Measurements from ENCODE around the gene CHMP5. TPM values are rescaled to one million over a fixed set of nuclear protein-coding genes. Genes with fewer than 3 reads are reported as not detected.

CHMP5 gene
- polyA plus RNA-seq, 1 of the 3 experiments (the other 2 are of a cell fraction), result 88.3 TPM

DNA sequence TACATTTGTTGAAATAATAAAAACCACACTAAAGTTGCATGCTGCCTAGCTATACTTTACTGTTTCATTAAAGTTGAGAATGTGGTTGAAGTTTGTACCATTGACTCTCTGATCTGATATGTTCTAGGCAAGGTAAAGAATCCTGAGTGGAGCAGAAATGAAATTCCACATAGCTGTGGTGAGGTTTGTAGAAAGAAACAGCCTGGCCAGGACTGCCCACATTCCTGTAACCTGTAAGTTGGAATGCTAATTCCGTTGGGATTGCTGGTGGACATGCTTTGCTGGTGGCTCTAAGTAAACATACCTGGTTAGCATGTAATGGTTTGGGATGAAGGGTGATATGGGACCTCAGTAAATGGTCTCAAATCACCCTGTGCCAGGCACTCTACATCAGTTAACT is 42.2 kb downstream of the CHMP5 start:
- Histone ChIP-seq H2AFZ (ENCODE audit: low read depth) (no peak overlapping the region), H3K9ac (no peak overlapping the region), H3K36me3 (replicated peaks in 1 of 2; ENCODE audit: control insufficient read depth in 1 of 2, insufficient read depth in 2 of 2, low read length in 1 of 2) (peaks cover 82 to 91% of the 10 kb centered on the region in 2 experiments), H3K4me1 (ENCODE audit: control insufficient read depth in 1 of 2, insufficient read depth in 2 of 2, low read depth in 1 of 2, low read length in 1 of 2) (no peaks in the 10 kb centered on the region), H3K9me2 (no peaks in the 10 kb centered on the region), H3K9me3 (no peaks in the 10 kb centered on the region), H3K4me3 (ENCODE audit: low read depth in 2 of 2, low read length in 1 of 2) (no peak overlapping the region), H3F3A (replicated peaks; ENCODE audit: insufficient read depth) (no peaks in the 10 kb centered on the region), H4K20me1 (ENCODE audit: insufficient read depth) (no peaks in the 10 kb centered on the region), H3K4me2 (no peak overlapping the region), H3K27ac (ENCODE audit: low read depth in 2 of 2, low read length in 1 of 2) (no peak overlapping the region), H3K79me2 (ENCODE audit: insufficient read depth) (peaks cover 19% of the 10 kb centered on the region), H3K27me3 (ENCODE audit: insufficient read depth) (no peaks in the 10 kb centered on the region)
- CTCF ChIA-PET, result interaction anchor here (0.9 to 1.5 kb wide), 2 partner anchors 11 to 81 kb away, joined by 3 read pairs; no protein-coding TSS in a partner anchor
- POLR2A ChIA-PET, result no interaction called here
- 71% methylated on average over 1 of the region's 1 CpG for WGBS (ENCODE audit: low lambda C conversion rate)
- TF ChIP-seq POLR2AphosphoS5 (IDR thresholded peaks at IDR 0.05; ENCODE audit: low read depth, low read length) (no peak), FOXJ3 (CRISPR knock-in tag; IDR thresholded peaks at IDR 0.05) (no peak)
- no peak for DNase-seq

DNA sequence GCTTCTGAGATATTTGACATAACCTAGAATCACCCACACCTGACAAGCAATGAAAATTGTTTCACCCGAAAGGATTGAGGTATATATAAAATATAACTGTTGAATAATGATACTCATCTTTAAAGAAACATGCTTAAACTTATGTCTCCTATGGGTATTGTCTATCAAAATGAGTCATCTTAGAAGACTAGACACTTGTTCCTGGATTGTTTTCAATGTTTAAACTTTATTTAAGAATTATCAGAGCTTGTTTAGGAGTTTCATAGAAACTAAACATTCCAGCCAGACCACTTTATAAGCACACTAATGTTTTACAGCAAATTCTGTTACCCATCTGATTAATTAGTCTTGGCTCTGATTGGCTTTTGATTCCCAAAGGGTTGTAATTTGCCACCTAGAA is 45.1 kb downstream of the CHMP5 start:
- ChIA-PET POLR2A (no interaction called here), CTCF (no interaction called here)
- H3K4me3 ChIP-seq (ENCODE audit: low read depth in 2 of 2, low read length in 1 of 2), result no peak overlapping the region
- H3K79me2 ChIP-seq (ENCODE audit: insufficient read depth), result peaks cover 10% of the 10 kb centered on the region
- H3F3A ChIP-seq (replicated peaks; ENCODE audit: insufficient read depth), result no peaks in the 10 kb centered on the region
- no peak overlapping the region for H3K4me2 ChIP-seq
- no peaks in the 10 kb centered on the region for H3K9me3 ChIP-seq
- H3K27ac ChIP-seq (ENCODE audit: low read depth in 2 of 2, low read length in 1 of 2), result no peak overlapping the region
- no peaks in the 10 kb centered on the region for H3K27me3 ChIP-seq (ENCODE audit: insufficient read depth)
- no peak overlapping the region for H2AFZ ChIP-seq (ENCODE audit: low read depth)
- no peaks in the 10 kb centered on the region for H4K20me1 ChIP-seq (ENCODE audit: insufficient read depth)
- no peaks in the 10 kb centered on the region for H3K4me1 ChIP-seq (ENCODE audit: control insufficient read depth in 1 of 2, insufficient read depth in 2 of 2, low read depth in 1 of 2, low read length in 1 of 2)
- no peak for DNase-seq
- H3K9me2 ChIP-seq, result no peaks in the 10 kb centered on the region
- H3K9ac ChIP-seq, result no peak overlapping the region
- 78% methylated on average over 1 of the region's 1 CpG for WGBS (ENCODE audit: low lambda C conversion rate)
- peaks cover 78 to 92% of the 10 kb centered on the region in 2 experiments for H3K36me3 ChIP-seq (replicated peaks in 1 of 2; ENCODE audit: control insufficient read depth in 1 of 2, insufficient read depth in 2 of 2, low read length in 1 of 2)
- TF ChIP-seq EP300 (IDR thresholded peaks at IDR 0.05; ENCODE audit: borderline replicate concordance in 1 of 2, low read depth in 1 of 2, low read length in 1 of 2) (no peak), FOXJ3 (CRISPR knock-in tag; IDR thresholded peaks at IDR 0.05) (no peak), GATA2 (CRISPR knock-in tag; IDR thresholded peaks at IDR 0.05) (no peak), NRF1 (IDR thresholded peaks at IDR 0.05; ENCODE audit: low read depth, low read length) (no peak), RCOR1 (IDR thresholded peaks at IDR 0.05; ENCODE audit: low read length) (no peak), YY1 (IDR thresholded peaks at IDR 0.05; ENCODE audit: low read depth) (no peak), RXRA (IDR thresholded peaks at IDR 0.05; ENCODE audit: borderline replicate concordance, low read depth) (no peak), SMC3 (IDR thresholded peaks at IDR 0.05; ENCODE audit: low read depth, low read length) (no peak), SIN3A (IDR thresholded peaks at IDR 0.05; ENCODE audit: borderline replicate concordance, low read depth, low read length) (no peak), MXI1 (IDR thresholded peaks at IDR 0.05; ENCODE audit: low read depth, low read length) (no peak), RAD21 (IDR thresholded peaks at IDR 0.05; ENCODE audit: low read length) (no peak), FOXM1 (IDR thresholded peaks at IDR 0.05; ENCODE audit: low read depth) (no peak)
- TF ChIP-seq, protein P1, sequence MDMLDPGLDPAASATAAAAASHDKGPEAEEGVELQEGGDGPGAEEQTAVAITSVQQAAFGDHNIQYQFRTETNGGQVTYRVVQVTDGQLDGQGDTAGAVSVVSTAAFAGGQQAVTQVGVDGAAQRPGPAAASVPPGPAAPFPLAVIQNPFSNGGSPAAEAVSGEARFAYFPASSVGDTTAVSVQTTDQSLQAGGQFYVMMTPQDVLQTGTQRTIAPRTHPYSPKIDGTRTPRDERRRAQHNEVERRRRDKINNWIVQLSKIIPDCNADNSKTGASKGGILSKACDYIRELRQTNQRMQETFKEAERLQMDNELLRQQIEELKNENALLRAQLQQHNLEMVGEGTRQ (IDR thresholded peaks at IDR 0.05; ENCODE audit: borderline replicate concordance, low read depth, low read length), result no peak
- TF ChIP-seq, protein P2, sequence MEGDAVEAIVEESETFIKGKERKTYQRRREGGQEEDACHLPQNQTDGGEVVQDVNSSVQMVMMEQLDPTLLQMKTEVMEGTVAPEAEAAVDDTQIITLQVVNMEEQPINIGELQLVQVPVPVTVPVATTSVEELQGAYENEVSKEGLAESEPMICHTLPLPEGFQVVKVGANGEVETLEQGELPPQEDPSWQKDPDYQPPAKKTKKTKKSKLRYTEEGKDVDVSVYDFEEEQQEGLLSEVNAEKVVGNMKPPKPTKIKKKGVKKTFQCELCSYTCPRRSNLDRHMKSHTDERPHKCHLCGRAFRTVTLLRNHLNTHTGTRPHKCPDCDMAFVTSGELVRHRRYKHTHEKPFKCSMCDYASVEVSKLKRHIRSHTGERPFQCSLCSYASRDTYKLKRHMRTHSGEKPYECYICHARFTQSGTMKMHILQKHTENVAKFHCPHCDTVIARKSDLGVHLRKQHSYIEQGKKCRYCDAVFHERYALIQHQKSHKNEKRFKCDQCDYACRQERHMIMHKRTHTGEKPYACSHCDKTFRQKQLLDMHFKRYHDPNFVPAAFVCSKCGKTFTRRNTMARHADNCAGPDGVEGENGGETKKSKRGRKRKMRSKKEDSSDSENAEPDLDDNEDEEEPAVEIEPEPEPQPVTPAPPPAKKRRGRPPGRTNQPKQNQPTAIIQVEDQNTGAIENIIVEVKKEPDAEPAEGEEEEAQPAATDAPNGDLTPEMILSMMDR (IDR thresholded peaks at IDR 0.05), result no peak
- TF ChIP-seq, protein P3, sequence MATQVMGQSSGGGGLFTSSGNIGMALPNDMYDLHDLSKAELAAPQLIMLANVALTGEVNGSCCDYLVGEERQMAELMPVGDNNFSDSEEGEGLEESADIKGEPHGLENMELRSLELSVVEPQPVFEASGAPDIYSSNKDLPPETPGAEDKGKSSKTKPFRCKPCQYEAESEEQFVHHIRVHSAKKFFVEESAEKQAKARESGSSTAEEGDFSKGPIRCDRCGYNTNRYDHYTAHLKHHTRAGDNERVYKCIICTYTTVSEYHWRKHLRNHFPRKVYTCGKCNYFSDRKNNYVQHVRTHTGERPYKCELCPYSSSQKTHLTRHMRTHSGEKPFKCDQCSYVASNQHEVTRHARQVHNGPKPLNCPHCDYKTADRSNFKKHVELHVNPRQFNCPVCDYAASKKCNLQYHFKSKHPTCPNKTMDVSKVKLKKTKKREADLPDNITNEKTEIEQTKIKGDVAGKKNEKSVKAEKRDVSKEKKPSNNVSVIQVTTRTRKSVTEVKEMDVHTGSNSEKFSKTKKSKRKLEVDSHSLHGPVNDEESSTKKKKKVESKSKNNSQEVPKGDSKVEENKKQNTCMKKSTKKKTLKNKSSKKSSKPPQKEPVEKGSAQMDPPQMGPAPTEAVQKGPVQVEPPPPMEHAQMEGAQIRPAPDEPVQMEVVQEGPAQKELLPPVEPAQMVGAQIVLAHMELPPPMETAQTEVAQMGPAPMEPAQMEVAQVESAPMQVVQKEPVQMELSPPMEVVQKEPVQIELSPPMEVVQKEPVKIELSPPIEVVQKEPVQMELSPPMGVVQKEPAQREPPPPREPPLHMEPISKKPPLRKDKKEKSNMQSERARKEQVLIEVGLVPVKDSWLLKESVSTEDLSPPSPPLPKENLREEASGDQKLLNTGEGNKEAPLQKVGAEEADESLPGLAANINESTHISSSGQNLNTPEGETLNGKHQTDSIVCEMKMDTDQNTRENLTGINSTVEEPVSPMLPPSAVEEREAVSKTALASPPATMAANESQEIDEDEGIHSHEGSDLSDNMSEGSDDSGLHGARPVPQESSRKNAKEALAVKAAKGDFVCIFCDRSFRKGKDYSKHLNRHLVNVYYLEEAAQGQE (IDR thresholded peaks at IDR 0.05; ENCODE audit: low read depth, low read length), result no peak
- TF ChIP-seq, protein P4, sequence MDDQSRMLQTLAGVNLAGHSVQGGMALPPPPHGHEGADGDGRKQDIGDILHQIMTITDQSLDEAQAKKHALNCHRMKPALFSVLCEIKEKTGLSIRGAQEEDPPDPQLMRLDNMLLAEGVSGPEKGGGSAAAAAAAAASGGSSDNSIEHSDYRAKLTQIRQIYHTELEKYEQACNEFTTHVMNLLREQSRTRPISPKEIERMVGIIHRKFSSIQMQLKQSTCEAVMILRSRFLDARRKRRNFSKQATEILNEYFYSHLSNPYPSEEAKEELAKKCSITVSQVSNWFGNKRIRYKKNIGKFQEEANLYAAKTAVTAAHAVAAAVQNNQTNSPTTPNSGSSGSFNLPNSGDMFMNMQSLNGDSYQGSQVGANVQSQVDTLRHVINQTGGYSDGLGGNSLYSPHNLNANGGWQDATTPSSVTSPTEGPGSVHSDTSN (IDR thresholded peaks at IDR 0.05), result no peak
- TF ChIP-seq, protein P5, sequence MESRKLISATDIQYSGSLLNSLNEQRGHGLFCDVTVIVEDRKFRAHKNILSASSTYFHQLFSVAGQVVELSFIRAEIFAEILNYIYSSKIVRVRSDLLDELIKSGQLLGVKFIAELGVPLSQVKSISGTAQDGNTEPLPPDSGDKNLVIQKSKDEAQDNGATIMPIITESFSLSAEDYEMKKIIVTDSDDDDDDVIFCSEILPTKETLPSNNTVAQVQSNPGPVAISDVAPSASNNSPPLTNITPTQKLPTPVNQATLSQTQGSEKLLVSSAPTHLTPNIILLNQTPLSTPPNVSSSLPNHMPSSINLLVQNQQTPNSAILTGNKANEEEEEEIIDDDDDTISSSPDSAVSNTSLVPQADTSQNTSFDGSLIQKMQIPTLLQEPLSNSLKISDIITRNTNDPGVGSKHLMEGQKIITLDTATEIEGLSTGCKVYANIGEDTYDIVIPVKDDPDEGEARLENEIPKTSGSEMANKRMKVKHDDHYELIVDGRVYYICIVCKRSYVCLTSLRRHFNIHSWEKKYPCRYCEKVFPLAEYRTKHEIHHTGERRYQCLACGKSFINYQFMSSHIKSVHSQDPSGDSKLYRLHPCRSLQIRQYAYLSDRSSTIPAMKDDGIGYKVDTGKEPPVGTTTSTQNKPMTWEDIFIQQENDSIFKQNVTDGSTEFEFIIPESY (IDR thresholded peaks at IDR 0.05; ENCODE audit: borderline replicate concordance, low read depth), result no peak

Measured in SK-N-SH (cell line).